Effector CD8-positive, alpha-beta T cell (primary cell): Measurements from ENCODE around the gene CYB5A.
"Not testable (repeated sequence)": the region's sequence is repeated elsewhere in the genome, so short reads cannot be mapped to it uniquely, and the experiment has no call there.

ENCODE experiments used
- DNase-seq: peaks from one replicate; lab custom pipeline; 2025; lab: John Stamatoyannopoulos, UW
- total RNA-seq, 4 experiments: gene quantifications; one replicate each; lab custom pipeline; 2026; lab: John Stamatoyannopoulos, UW

The CYB5A gene, protein sequence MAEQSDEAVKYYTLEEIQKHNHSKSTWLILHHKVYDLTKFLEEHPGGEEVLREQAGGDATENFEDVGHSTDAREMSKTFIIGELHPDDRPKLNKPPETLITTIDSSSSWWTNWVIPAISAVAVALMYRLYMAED
- total RNA-seq: 14.4 to 19.6 (median 16.2) reads per million in 4 experiments

GRCh38 chr18:74291771-74292540, at the start of gene CYB5A:
CYB5A (minus strand) TSS chr18:74291963; CDS start chr18:74291875, 88 bp downstream.
- DNase-seq: peak; percentile 99

GRCh38 chr18:74337912-74338309, 46.1 kb upstream of the CYB5A start:
- DNase-seq: no peak

DNA sequence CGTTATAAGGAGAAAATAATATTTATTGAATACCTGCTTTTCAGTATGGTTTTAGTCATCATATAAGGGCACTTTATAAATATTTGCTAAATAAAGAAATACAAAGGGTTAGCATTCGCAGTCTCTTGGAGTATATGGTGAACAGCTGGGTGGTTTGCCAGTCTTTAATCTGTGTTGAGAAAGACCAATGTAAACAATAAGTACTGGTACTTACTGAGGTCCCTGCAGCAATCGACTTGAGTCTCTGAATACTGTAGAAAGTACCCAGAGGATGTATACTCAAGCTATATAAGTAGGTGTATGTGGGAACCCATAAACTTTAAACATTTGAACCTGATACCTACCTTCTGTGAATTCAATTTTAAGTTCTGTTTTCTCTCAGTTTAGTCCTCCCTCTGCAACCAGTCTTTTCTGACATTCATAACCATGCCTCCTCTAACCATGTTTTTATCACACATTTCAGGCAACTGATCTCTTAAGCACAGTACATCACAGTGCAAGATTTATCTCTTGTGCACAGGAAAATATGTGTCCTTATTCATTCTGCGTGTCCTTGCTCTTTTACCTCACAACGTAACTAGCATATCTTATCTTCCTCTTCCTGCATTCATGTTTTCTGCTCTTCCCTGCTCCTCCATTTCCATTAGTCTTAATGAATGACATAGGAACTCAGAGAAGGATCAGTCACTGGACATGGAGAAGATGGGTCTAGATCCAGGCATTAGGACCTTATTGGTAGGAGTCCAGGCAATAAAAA, 45.6 kb upstream of the CYB5A start:
- DNase-seq: no peak

DNA sequence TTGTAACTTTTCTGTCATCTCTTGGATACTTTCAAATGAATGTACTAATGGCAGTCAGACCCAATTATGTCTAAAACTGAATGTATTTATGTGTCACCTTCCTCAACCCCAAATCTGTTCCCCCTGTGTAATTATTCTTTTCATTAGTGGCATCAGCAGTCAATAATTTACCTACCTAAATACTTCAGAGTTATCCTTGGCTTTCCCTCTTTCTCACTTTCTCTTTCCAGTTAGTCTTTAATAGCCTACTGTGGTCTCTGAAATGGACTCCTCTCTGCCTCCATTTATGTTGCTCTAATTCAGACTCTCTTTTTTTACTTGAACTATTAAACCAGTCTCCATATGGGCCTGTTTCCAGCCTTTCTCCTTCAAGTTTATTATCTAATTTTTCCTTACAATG, 44.9 kb upstream of the CYB5A start:
- DNase-seq: no peak

DNA sequence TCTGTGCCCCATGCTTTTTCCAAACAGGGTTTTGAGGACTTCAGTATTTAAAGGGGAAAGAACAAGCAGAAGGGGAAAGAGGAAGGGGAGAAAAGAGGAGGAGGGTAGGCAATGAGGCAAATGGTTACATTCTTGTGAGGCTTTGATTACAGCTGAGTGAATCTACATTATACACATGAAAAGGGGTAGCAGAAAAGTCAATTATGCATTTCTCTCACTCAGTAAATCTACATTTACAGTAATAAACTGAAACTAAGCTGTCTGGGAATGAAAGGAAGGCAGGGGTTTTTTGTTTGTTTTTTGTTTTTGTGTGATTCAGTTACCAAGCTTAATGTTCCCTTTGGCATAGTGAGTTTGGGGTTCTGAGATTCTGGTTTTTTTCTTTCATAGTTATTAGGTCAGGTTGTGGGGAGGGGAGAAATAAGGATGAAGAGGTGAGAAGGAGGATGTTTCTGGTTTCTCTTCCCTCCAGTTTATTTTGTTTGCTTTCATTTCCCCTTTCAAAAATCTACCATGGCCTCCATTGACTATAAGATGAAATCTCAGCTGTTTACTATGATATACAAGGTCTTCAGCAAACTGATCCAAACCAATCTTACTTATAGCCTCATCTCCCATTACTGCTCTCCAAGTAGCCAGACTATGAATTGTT, 42.6 kb upstream of the CYB5A start:
- DNase-seq: no peak

- DNase-seq: no peak
Observed at GRCh38 chr18:74333091-74333490, 41.3 kb upstream of the CYB5A start.

DNA sequence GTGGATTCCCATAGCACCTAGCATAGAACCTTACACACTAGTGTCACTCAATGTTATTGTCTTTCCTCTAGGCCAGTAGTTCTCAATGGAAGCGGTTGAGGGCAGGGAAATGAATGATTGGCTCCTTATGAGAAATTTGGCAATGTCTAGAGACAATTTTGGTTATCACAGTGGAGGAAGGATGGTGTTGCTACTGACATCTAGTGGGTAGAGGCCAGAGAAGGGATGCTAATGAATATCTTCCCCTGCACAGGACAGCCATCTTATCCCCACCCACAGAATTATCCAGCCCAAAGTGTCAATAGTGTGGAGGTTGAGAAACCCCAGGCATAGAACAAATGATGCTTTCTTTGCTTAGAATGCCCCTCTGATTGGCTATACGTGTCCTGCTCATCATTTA, 39.6 kb upstream of the CYB5A start:
- DNase-seq: no peak

- DNase-seq: no peak
Observed at GRCh38 chr18:74329688-74330205, 38.0 kb upstream of the CYB5A start.

- no peak for DNase-seq
Observed at GRCh38 chr18:74328206-74328605, 36.4 kb upstream of the CYB5A start.

GRCh38 chr18:74326791-74327190, 35.0 kb upstream of the CYB5A start:
- not testable (repeated sequence) for DNase-seq

DNA sequence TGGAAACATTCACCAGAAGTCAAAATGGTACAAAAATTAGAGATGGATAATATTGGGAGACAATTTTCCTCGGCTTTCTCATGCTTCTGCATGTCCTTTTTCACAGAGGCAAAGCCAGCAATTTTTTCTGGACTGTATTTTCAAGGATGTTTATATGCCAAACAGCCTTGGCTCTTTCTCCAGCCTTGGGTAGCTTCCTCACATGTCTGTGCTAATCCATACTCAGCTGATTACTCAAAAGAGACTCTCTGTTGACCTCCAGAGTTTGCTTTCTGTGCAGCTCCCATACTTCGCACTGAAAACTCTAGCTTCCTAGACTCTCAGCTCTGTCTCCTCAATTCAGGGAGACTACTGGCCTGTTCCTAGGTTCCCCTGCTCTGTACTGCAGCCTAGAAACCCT, 34.5 kb upstream of the CYB5A start:
- no peak for DNase-seq

DNA sequence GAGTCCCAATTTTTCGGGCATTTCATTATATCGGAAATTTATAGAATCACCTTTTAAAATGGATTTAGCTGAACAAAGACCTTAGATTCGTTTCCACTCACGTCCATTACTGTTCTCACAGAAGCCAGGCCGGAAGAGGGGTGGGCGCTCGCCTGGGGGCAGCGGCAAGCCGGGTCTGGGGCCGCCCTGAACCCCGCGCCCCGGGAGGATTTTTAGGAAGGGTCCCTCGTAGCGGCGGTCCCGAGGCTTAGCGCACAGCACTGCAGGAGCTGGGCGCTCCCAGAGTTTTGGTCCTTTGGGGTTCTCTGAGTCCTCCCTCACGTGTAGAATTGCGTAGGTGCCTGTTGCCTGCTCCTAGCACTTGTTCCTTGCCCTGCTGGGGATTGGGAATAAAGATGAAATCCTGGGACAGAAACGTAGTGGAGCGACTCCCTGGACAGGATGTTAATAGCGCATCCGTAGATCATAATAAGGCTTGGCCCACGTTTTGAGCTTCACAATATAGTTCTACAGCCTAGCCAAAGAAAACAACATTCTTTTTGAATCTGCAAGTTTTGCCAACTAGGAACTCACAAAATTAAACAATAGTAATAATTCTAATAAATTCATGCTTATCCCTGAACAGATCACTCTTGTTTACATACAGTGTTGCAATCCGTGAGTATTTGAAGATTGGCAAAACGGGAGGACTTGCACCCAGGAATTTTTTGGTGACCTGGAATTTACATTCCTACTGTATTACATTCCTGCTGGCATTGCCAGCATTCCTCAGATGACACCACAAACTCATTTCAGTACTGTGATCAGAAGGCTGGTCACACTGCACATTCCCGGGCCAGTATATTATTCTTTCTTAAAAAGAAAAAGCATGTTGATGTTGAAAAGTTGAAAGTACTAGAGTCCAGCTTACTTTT, 24.8 kb upstream of the CYB5A start:
- no peak for DNase-seq

DNA sequence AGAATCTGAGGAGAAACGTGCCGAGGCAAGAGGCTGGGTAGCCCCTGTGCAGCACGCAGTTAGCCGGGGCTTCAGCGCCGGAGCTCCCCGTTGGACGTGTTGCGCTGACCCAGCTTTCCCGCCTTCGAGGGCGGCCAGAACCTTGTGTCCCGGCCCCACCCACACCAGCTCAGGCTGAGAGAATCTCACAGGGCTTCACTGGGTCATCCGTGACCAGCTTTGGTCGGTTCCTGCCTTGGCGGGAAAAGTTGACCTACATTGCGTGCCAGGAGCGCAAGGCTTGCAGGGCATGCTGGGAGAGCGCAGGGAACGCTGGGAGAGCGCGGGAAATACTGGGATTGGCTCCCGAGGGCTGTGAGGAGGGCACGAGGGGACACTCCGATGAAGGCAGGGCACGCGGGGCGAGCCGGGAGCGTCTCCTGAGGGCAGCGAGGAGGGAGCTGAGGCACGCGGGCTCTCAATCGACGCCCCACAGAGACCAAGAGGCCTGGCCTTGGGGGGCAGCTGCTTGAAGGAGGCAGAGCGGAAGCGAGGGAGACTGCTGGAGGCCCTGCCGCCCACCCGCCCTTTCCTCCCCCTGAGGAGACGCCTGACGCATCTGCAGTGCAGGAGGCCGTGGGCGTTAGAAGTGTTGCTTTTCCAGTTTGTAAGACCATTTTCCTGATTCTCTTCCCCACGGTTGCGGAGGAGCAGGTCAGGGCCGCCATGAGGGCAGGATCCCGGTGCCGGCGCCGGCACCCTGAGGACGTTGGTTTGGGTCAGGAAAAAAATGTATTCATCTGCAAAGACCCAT, 23.9 kb upstream of the CYB5A start, which contains the start of gene C18orf63:
C18orf63 (plus strand) TSS at position 376 of the 793 bp plus-strand sequence. CDS start 2,027 bp downstream, outside the sequence.
- DNase-seq: no peak

DNA sequence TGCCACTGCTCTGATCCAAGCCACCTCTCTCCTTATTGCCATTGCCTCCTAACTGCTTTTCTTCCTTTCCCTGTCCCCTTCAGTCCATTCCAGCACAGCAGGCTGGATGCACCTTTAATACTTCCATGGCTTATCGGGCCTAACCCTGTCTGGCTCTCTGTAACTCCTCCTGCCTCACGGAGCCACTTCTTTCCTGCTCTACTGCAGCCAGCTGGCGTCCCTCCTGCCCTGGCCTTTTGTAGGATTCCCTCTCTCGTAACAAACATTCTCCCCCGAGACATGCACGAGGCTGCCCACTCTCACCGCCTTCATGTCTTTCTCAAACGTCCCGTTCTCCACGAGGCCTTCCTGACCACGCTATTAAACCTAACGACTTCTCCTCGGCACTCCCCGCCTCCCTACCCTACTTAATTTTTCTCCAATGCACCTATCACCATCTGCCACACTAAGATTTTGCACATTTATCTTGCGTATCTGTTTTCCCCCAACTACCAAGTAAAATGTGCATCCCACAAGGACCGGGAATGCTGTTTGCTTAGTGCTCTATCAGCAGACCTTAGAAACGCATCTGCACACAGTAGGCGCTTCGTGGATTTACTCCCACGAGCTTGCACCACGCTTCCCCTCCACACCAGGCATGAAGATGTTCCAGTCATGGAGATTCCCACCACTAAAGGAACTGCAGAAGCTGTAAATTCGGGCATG, 23.1 kb upstream of the CYB5A start:
- DNase-seq: no peak

DNA sequence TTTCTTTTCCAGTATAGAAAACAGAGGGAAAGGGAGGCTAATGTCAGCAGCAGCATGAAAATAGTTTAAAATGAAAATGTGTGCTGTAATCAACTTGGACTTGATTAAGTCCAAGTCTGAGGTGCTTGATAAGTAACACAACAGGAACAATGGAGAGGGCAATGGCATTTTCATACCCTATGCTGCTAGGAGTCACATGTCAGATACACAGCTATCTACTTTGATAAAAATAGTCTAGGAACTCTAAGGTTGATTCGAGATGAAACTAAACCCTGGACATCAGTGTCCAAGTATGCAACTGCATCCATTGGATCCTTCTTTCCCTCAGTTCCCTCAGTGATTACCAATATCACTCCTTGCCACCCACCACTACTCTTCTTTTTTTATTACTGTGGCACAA, 19.2 kb upstream of the CYB5A start:
- DNase-seq: no peak

- DNase-seq: no peak
Observed at GRCh38 chr18:74310411-74310810, 18.6 kb upstream of the CYB5A start.

DNA sequence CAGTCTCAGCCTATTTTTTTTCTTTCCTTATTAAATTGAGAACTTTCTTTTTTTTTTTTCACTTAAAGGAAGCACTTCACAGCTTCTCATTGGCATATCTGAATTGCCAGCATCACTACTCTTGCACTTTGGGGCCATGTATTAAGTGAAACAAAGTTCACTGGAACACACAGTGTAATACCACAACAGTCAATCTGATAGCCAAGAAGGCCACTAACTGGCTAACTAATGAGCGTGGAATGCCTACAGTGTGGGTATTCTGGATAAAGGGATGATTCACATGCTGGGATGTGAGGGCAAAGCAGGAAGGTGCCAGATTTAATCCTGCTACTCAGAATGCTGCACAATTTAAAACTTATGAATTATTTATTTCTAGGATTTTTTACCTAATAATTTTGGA, 12.2 kb upstream of the CYB5A start:
- no peak for DNase-seq

DNA sequence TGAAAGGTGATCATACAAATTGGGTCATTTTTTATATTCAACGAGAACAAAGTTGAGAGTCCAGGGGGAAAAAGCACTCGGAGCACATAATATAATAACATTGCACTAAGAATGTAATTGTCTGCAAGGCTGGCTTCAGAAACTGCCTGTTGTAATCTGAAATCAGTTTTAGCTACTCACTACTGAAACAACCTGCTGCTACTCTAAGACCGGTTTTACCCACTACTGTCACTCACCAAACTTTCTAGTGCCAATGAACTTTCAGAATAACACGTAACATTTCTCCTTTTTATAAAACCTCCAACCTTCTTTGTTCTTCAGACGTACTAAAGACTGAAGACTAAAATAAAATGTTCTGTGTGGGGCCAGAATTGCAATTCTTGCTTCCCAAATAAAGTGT, 11.5 kb upstream of the CYB5A start:
- DNase-seq: no peak

DNA sequence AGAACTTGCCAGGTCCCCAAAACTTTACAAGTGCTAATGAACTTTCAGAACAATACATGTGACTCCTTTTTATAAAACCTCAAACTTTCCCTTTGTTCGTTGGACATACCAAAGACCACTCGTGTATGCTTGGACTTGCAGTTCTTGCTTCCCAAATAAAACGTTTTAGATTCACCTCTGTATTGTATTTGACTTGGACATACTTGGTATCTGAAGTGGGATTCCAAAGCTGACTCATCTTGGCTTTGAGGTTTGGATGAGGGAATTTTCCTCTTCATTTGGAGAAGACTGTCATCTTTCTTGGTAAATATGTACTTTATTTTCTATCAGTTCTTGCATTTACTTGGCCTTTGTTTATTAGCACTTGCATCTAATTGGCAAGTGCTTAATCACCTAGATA, 8.0 kb upstream of the CYB5A start:
- DNase-seq: no peak

DNA sequence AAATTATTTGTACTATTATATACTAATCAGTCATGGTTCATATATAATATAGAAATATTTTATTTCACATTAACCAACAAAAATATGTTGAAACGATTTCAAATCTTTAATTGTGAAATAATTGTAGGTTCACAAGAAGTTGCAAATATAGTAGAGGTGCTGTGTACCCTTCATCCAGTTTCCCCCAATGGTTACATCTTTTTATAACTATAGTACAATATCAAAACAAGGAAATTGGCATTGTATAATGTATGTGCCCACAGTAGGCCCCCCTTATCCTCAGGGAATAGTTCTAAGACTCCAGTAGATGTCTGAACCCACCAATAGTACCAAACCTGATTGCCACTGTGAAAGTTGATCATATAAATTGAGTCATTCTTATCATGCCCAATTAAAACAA, 7.4 kb upstream of the CYB5A start:
- no peak for DNase-seq
